Measurements from ENCODE around the gene GNB3.
"Not testable (repeated sequence)": the region's sequence is repeated elsewhere in the genome, so short reads cannot be mapped to it uniquely, and the experiment has no call there.

GNB3 gene

DNA sequence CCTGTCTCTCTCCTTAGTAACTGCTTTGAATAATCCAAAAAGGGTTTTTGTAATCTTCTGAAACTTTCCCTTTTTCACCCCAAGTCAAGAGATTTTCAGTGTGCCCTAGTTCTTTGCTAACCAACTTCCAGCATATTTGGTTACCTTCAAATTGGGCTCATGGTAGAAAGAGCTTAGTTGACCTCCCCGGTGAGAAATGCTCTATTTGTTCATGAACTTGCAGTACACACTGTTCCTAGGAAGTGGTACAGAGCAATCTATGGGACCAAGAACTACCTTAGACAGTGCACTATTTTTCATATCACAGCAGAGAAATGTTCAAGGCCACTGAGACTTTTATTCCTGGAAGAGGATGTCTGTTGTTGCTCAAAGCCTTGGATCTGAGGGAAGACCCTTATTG is 12.9 kb downstream of the GNB3 start:
- Histone ChIP-seq H3K27ac (ENCODE audit: low read length) (no peak overlapping the region), H3K9me3 (ENCODE audit: insufficient read depth, low read depth, low read length) (no peaks in the 10 kb centered on the region), H3K27me3 (ENCODE audit: insufficient read depth, low read length) (no peaks in the 10 kb centered on the region), H3K9ac (ENCODE audit: low read depth, low read length) (peak overlapping the region; percentile 75; the same call in 1 of the 2 replicates), H3K36me3 (ENCODE audit: insufficient read depth, low read depth, low read length) (peaks cover 55% of the 10 kb centered on the region), H3K4me3 (ENCODE audit: low read length) (peak overlapping the region; percentile 77; the same call in 1 of the 2 replicates), H3K4me1 (ENCODE audit: insufficient read depth, low read length) (peaks cover 9% of the 10 kb centered on the region; the same call in 1 of the 2 replicates)

DNA sequence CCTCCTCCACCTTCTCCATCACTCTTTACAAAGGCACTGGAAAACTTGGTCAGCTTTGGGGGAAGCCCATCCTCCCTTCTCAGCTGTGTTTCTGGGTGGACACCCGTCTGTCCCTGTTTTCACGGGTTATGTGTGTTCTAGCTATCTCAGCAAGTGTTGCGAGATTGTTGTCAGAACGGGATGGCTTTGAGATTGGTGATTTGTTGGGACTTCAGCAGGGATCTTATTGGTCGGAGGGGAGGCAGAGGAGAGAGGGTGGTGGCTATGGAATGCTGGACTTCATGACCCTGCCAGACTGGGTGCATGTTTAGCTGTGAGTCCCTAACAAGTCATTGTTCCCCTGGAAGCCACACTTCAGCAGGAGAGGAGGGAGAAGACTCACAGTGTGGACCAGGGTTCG is 13.3 kb downstream of the GNB3 start:
- Histone ChIP-seq H3K9me3 (ENCODE audit: insufficient read depth, low read depth, low read length) (no peaks in the 10 kb centered on the region), H3K4me3 (ENCODE audit: low read length) (no peak overlapping the region), H3K27ac (ENCODE audit: low read length) (no peak overlapping the region), H3K27me3 (ENCODE audit: insufficient read depth, low read length) (no peaks in the 10 kb centered on the region), H3K9ac (ENCODE audit: low read depth, low read length) (no peak overlapping the region), H3K4me1 (ENCODE audit: insufficient read depth, low read length) (peaks cover 9% of the 10 kb centered on the region; the same call in 1 of the 2 replicates), H3K36me3 (ENCODE audit: insufficient read depth, low read depth, low read length) (peaks cover 55% of the 10 kb centered on the region)

DNA sequence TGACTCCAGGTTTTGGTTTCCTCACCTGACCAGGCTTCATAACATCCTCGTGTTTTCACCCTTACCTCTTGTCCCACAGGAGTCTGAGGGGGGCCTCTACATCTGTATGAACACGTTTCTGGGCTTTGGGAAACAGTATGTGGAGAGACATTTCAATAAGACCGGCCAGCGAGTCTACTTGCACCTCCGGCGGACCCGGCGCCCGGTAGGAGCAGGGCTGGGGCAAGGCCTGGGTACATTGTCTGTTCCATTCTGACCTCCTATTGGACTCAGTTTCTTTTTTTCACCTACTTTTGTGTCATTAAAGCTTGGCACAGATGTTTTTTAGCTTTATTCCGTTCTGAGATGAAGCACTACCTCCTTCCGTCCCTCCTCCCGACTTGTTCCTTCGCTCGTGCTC is 14.6 kb downstream of the GNB3 start:
- H3K27ac ChIP-seq (ENCODE audit: low read length) = no peak overlapping the region
- H3K27me3 ChIP-seq (ENCODE audit: insufficient read depth, low read length) = no peaks in the 10 kb centered on the region
- H3K4me3 ChIP-seq (ENCODE audit: low read length) = no peak overlapping the region
- H3K9me3 ChIP-seq (ENCODE audit: insufficient read depth, low read depth, low read length) = no peaks in the 10 kb centered on the region
- peaks cover 55% of the 10 kb centered on the region for H3K36me3 ChIP-seq (ENCODE audit: insufficient read depth, low read depth, low read length)
- no peak overlapping the region for H3K9ac ChIP-seq (ENCODE audit: low read depth, low read length)
- peaks cover 8% of the 10 kb centered on the region; the same call in 1 of the 2 replicates for H3K4me1 ChIP-seq (ENCODE audit: insufficient read depth, low read length)

- H3K9me3 ChIP-seq (ENCODE audit: insufficient read depth, low read depth, low read length) = no peaks in the 10 kb centered on the region
- no peaks in the 10 kb centered on the region for H3K27me3 ChIP-seq (ENCODE audit: insufficient read depth, low read length)
- no peaks in the 10 kb centered on the region for H3K4me1 ChIP-seq (ENCODE audit: insufficient read depth, low read length)
- H3K27ac ChIP-seq (ENCODE audit: low read length) = no peak overlapping the region
- no peak overlapping the region for H3K4me3 ChIP-seq (ENCODE audit: low read length)
- H3K36me3 ChIP-seq (ENCODE audit: insufficient read depth, low read depth, low read length) = peaks cover 90% of the 10 kb centered on the region
- H3K9ac ChIP-seq (ENCODE audit: low read depth, low read length) = no peak overlapping the region
Observed at GRCh38 chr12:6858799-6859198, 18.1 kb downstream of the GNB3 start.

DNA sequence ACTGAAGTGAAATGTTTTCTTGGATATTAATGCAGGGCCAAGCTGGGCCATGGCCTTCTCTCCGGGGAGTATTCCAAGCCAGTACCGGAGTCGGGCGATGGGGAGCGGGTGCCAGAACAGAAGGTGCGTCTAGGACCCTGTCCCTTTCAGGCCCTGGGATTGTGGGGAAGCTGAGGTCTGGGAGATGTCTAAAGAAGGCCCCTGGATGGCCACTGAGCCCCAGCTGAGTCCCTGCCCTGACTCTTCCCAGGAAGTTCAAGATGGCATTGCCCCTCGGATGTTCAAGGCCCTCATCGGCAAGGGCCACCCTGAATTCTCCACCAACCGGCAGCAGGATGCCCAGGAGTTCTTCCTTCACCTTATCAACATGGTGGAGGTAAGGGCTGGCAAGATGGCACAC is 19.4 kb downstream of the GNB3 start:
- H3K4me3 ChIP-seq (ENCODE audit: low read length) = no peak overlapping the region
- no peaks in the 10 kb centered on the region for H3K27me3 ChIP-seq (ENCODE audit: insufficient read depth, low read length)
- no peak overlapping the region for H3K9ac ChIP-seq (ENCODE audit: low read depth, low read length)
- H3K4me1 ChIP-seq (ENCODE audit: insufficient read depth, low read length) = no peaks in the 10 kb centered on the region
- peaks cover 99% of the 10 kb centered on the region for H3K36me3 ChIP-seq (ENCODE audit: insufficient read depth, low read depth, low read length)
- no peaks in the 10 kb centered on the region for H3K9me3 ChIP-seq (ENCODE audit: insufficient read depth, low read depth, low read length)
- no peak overlapping the region for H3K27ac ChIP-seq (ENCODE audit: low read length)

DNA sequence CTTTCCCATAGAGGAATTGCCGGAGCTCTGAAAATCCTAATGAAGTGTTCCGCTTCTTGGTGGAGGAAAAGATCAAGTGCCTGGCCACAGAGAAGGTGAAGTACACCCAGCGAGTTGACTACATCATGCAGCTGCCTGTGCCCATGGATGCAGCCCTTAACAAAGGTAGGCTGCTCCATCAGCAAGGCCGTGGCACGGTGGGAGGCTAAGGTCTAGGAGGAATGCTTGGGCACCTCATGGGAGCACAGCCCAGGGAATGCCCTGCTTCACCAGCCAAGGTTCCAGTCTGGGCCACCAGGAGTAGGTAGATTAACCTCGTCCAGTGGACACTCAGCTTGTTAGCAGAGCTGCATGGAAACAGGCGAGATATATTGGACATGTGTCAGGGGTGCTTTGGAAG is 20.2 kb downstream of the GNB3 start:
- Histone ChIP-seq H3K4me3 (ENCODE audit: low read length) (no peak overlapping the region), H3K27ac (ENCODE audit: low read length) (no peak overlapping the region), H3K36me3 (ENCODE audit: insufficient read depth, low read depth, low read length) (peaks cover 96% of the 10 kb centered on the region), H3K9me3 (ENCODE audit: insufficient read depth, low read depth, low read length) (no peaks in the 10 kb centered on the region), H3K27me3 (ENCODE audit: insufficient read depth, low read length) (no peaks in the 10 kb centered on the region), H3K4me1 (ENCODE audit: insufficient read depth, low read length) (no peaks in the 10 kb centered on the region), H3K9ac (ENCODE audit: low read depth, low read length) (no peak overlapping the region)

DNA sequence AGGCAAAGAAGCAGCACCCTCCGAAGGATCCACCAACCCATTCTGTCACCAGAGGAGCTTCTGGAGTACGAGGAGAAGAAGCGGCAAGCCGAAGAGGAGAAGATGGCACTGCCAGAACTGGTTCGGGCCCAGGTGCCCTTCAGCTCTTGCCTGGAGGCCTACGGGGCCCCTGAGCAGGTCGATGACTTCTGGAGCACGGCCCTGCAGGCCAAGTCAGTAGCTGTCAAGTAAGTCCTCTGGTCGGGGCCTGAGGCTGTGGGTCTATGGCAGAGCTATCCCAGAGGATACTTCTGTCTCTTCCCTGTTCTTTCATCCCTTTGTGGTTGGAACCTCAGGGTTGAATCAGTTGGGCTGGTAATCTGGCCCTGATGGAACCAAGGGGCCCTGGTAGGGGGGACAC is 20.7 kb downstream of the GNB3 start:
- Histone ChIP-seq H3K9ac (ENCODE audit: low read depth, low read length) (no peak overlapping the region), H3K4me1 (ENCODE audit: insufficient read depth, low read length) (peaks cover 1% of the 10 kb centered on the region; the same call in 1 of the 2 replicates), H3K4me3 (ENCODE audit: low read length) (no peak overlapping the region), H3K9me3 (ENCODE audit: insufficient read depth, low read depth, low read length) (no peaks in the 10 kb centered on the region), H3K27me3 (ENCODE audit: insufficient read depth, low read length) (no peaks in the 10 kb centered on the region), H3K27ac (ENCODE audit: low read length) (no peak overlapping the region), H3K36me3 (ENCODE audit: insufficient read depth, low read depth, low read length) (peaks cover 92% of the 10 kb centered on the region)

GRCh38 chr12:6863033-6863432 is 22.3 kb downstream of the GNB3 start:
- no peaks in the 10 kb centered on the region for H3K9me3 ChIP-seq (ENCODE audit: insufficient read depth, low read depth, low read length)
- H3K27me3 ChIP-seq (ENCODE audit: insufficient read depth, low read length) = no peaks in the 10 kb centered on the region
- H3K36me3 ChIP-seq (ENCODE audit: insufficient read depth, low read depth, low read length) = peaks cover 76% of the 10 kb centered on the region
- no peak overlapping the region for H3K9ac ChIP-seq (ENCODE audit: low read depth, low read length)
- no peak overlapping the region for H3K27ac ChIP-seq (ENCODE audit: low read length)
- peaks cover 7% of the 10 kb centered on the region; the same call in 1 of the 2 replicates for H3K4me1 ChIP-seq (ENCODE audit: insufficient read depth, low read length)
- H3K4me3 ChIP-seq (ENCODE audit: low read length) = no peak overlapping the region

- Histone ChIP-seq H3K9me3 (ENCODE audit: insufficient read depth, low read depth, low read length) (no peaks in the 10 kb centered on the region), H3K9ac (ENCODE audit: low read depth, low read length) (no peak overlapping the region), H3K4me1 (ENCODE audit: insufficient read depth, low read length) (peaks cover 7% of the 10 kb centered on the region; the same call in 1 of the 2 replicates), H3K27ac (ENCODE audit: low read length) (no peak overlapping the region), H3K36me3 (ENCODE audit: insufficient read depth, low read depth, low read length) (peaks cover 70% of the 10 kb centered on the region), H3K27me3 (ENCODE audit: insufficient read depth, low read length) (no peaks in the 10 kb centered on the region), H3K4me3 (ENCODE audit: low read length) (no peak overlapping the region)
Observed at GRCh38 chr12:6863586-6864321, 23.0 kb downstream of the GNB3 start.

GRCh38 chr12:6865307-6865706 is 24.6 kb downstream of the GNB3 start:
- not testable (repeated sequence) for H3K4me3 ChIP-seq (ENCODE audit: low read length); H3K4me1 ChIP-seq (ENCODE audit: insufficient read depth, low read length); H3K27ac ChIP-seq (ENCODE audit: low read length); H3K27me3 ChIP-seq (ENCODE audit: insufficient read depth, low read length); H3K9ac ChIP-seq (ENCODE audit: low read depth, low read length); H3K9me3 ChIP-seq (ENCODE audit: insufficient read depth, low read depth, low read length)
- peaks cover 70% of the 10 kb centered on the region for H3K36me3 ChIP-seq (ENCODE audit: insufficient read depth, low read depth, low read length)

GRCh38 chr12:6866163-6866919 is 25.6 kb downstream of the GNB3 start:
- H3K4me3 ChIP-seq (ENCODE audit: low read length) = peak overlapping the region; percentile 98
- no peak overlapping the region for H3K27ac ChIP-seq (ENCODE audit: low read length)
- H3K36me3 ChIP-seq (ENCODE audit: insufficient read depth, low read depth, low read length) = peaks cover 70% of the 10 kb centered on the region
- H3K9ac ChIP-seq (ENCODE audit: low read depth, low read length) = peak overlapping the region; percentile 83; the same call in 1 of the 2 replicates
- H3K27me3 ChIP-seq (ENCODE audit: insufficient read depth, low read length) = no peaks in the 10 kb centered on the region
- peaks cover 7% of the 10 kb centered on the region; the same call in 1 of the 2 replicates for H3K4me1 ChIP-seq (ENCODE audit: insufficient read depth, low read length)
- no peaks in the 10 kb centered on the region for H3K9me3 ChIP-seq (ENCODE audit: insufficient read depth, low read depth, low read length)
